Endothelial cell of umbilical vein (primary cell): ENCODE data around the gene NOP10. TPM values are rescaled to one million over a fixed set of nuclear protein-coding genes. Genes with fewer than 3 reads are reported as not detected.

ENCODE experiments used
- BruUV-seq: library from RNA; stranded (reverse); fragments of 400-500 nt; replicated peaks from 2 replicates; lab custom pipeline; 2021; lab: Mats Ljungman, UMichigan
- CTCF ChIA-PET: fragments of 300-600, 350-600 bp; sonication (Branson Sonifier 250); formaldehyde crosslinking; loops from one replicate; lab custom pipeline; 2021; ENCODE audit warnings: antibody characterized with exemption, inconsistent platforms; lab: Charles Lee
- POLR2A ChIA-PET: fragments of 300-600, 350-600 bp; sonication (Branson Sonifier 250); formaldehyde crosslinking; loops from one replicate; lab custom pipeline; 2021; ENCODE audit warnings: antibody characterized with exemption, inconsistent platforms; lab: Charles Lee
- DNase-seq: peaks from one replicate; pipeline ENCODE4 v3.0.0-alpha.2; 2011; ENCODE audit warnings: low read depth, low spot score
- FAIRE-seq: peaks from 2 replicates; lab custom pipeline; 2011; peaks lifted over from hg19 to GRCh38; lab: Jason Lieb, UNC
- H2AFZ ChIP-seq: 2 replicates; pipeline ENCODE4 v1.6.0; 2012; ENCODE audit warnings: low read depth, low read length, control low read depth, inconsistent platforms
- H3K27ac ChIP-seq: 2 replicates; pipeline ENCODE4 v1.5.1; 2011; ENCODE audit warnings: low read depth, mild to moderate bottlenecking, control low read depth, low read length, moderate library complexity; ENCODE audit not compliant: insufficient read depth
- H3K27me3 ChIP-seq, 2 experiments: 2 replicates each; pipeline versions ENCODE4 v1.6.0 to v1.6.1; 2011; ENCODE audit warnings: low read length in 2 of 2, mixed read lengths in 1 of 2; ENCODE audit not compliant: control insufficient read depth in 2 of 2, insufficient read depth in 2 of 2
- H3K36me3 ChIP-seq, 2 experiments: 2 replicates in 1 of 2; 3 replicates in 1 of 2; pipeline ENCODE4 v1.5.1; 2011; ENCODE audit warnings: low read length in 2 of 2, mild to moderate bottlenecking in 1 of 2, moderate library complexity in 1 of 2; ENCODE audit not compliant: control insufficient read depth in 2 of 2, insufficient read depth in 2 of 2; ENCODE audit errors: extremely low read depth in 1 of 2
- H3K4me1 ChIP-seq: 3 replicates; pipeline ENCODE4 v1.5.1; 2011; ENCODE audit warnings: mild to moderate bottlenecking, low read length; ENCODE audit not compliant: control insufficient read depth, insufficient read depth; ENCODE audit errors: extremely low read depth
- H3K4me2 ChIP-seq: 2 replicates; pipeline ENCODE4 v1.6.1; 2011; ENCODE audit warnings: low read length, control low read depth, mixed read lengths; ENCODE audit not compliant: insufficient read depth
- H3K4me3 ChIP-seq, 3 experiments: fragments of 200-600 bp in 1 of 3; sonication (generic), shearing (Covaris generic) in 1 of 3; replicated peaks in 1 of 3; 2 replicates each; pipeline ENCODE4 v1.5.1; 2011 to 2016; ENCODE audit warnings: control low read depth in 3 of 3, low read length in 3 of 3, mild to moderate bottlenecking in 2 of 3, inconsistent platforms in 1 of 3, low read depth in 1 of 3, moderate library complexity in 1 of 3; ENCODE audit not compliant: insufficient read depth in 1 of 3
- H3K79me2 ChIP-seq: 2 replicates; pipeline ENCODE4 v1.6.0; 2012; ENCODE audit warnings: low read length, inconsistent platforms; ENCODE audit not compliant: control insufficient read depth, insufficient read depth
- H3K9ac ChIP-seq: replicated peaks from 2 replicates; pipeline ENCODE3; 2011; ENCODE audit warnings: low read length, control low read depth; ENCODE audit not compliant: insufficient read depth; ENCODE audit errors: extremely low read depth
- H3K9me1 ChIP-seq: replicated peaks from 3 replicates; pipeline ENCODE4 v1.6.0; 2011; ENCODE audit warnings: mild to moderate bottlenecking, low read length; ENCODE audit not compliant: control insufficient read depth, insufficient read depth; ENCODE audit errors: extremely low read depth
- H3K9me3 ChIP-seq: replicated peaks from 2 replicates; pipeline ENCODE4 v1.5.1; 2012; ENCODE audit warnings: low read length, inconsistent platforms; ENCODE audit not compliant: control insufficient read depth, insufficient read depth
- H4K20me1 ChIP-seq: replicated peaks from 2 replicates; pipeline ENCODE3; 2011; ENCODE audit warnings: mild to moderate bottlenecking, low read length; ENCODE audit not compliant: control insufficient read depth, insufficient read depth; ENCODE audit errors: extremely low read depth
- CTCF ChIP-seq, 2 donors: IDR thresholded peaks; 1 replicate in 1 of 2; 2 replicates in 1 of 2; pipeline ENCODE4 v1.5.1; 2011; ENCODE audit warnings: low read length in 2 of 2, mild to moderate bottlenecking in 2 of 2, moderate library complexity in 2 of 2, control low read depth in 1 of 2, inconsistent platforms in 1 of 2, low read depth in 1 of 2; ENCODE audit not compliant: insufficient read depth in 1 of 2; ENCODE audit errors: extremely low read depth in 1 of 2
- FOS ChIP-seq: IDR thresholded peaks from 2 replicates; pipeline ENCODE4 v1.6.1; 2011; ENCODE audit warnings: mild to moderate bottlenecking, low read length, moderate library complexity, borderline replicate concordance; ENCODE audit not compliant: insufficient read depth
- JUN ChIP-seq: IDR thresholded peaks from 2 replicates; pipeline ENCODE4 v1.6.1; 2011; ENCODE audit warnings: borderline replicate concordance, low read depth; ENCODE audit not compliant: insufficient read length, insufficient read depth
- MAX ChIP-seq: IDR thresholded peaks from 2 replicates; pipeline ENCODE4 v1.6.1; 2011; ENCODE audit not compliant: insufficient read depth, insufficient read length
- MYC ChIP-seq: IDR thresholded peaks from one replicate; pipeline ENCODE4 v1.6.1; 2011; ENCODE audit warnings: mild to moderate bottlenecking, low read depth, low read length
- POLR2A ChIP-seq: IDR thresholded peaks from 2 replicates; pipeline ENCODE4 v1.6.1; 2012; ENCODE audit warnings: low read depth, mild to moderate bottlenecking, control low read depth, low read length
- POLR2AphosphoS5 ChIP-seq: IDR thresholded peaks from 2 replicates; pipeline ENCODE4 v1.6.1; 2012; ENCODE audit warnings: low read depth, mild to moderate bottlenecking, control low read depth, low read length, moderate library complexity; ENCODE audit not compliant: insufficient read depth
- dilution Hi-C: fragments of 300-500 bp; cut with MboI; formaldehyde crosslinking; loops from one replicate; pipeline ENCODE4 v1.15.0; 2019; ENCODE audit warnings: low sequenced_read_pairs; ENCODE audit not compliant: extremely low pct_ligation_motif_present
- intact Hi-C: fragments of 100-400 bp; cut with micrococcal nuclease; formaldehyde crosslinking; loops from one replicate; pipeline ENCODE4 v1.10.0; 2022
- polyA plus RNA-seq, 4 experiments: library from polyadenylated mRNA; depleted of rRNA in 3 of 4; stranded (reverse) in 3 of 4; unstranded in 1 of 4; fragments of >200 nt; gene quantifications; 2 replicates each; pipeline versions ENCODE4 v1.2.1 to v1.2.3, GENCODE V29; 2011 to 2012; ENCODE audit warnings: missing spikeins in 1 of 4
- total RNA-seq: library from RNA; stranded (reverse); gene quantifications from 2 replicates; pipeline ENCODE4 v1.2.3, GENCODE V29; 2021

Gene NOP10
- total and polyA plus RNA-seq, 2 donors (not counting 3 experiments of a cell fraction or from before 2014, with no cell fraction given), result 225 to 710 TPM

- Histone ChIP-seq H3K4me2 (no peak overlapping the region), H3K9me3 (no peaks in the 10 kb centered on the region), H3K9me1 (no peaks in the 10 kb centered on the region), H4K20me1 (no peaks in the 10 kb centered on the region), H3K4me1 (peaks cover 22% of the 10 kb centered on the region), H3K27ac (no peak overlapping the region), H3K79me2 (peaks cover 16% of the 10 kb centered on the region), H3K4me3 (no peak overlapping the region), H3K27me3 (no peaks in the 10 kb centered on the region), H3K36me3 (peaks cover 3 to 10% of the 10 kb centered on the region in 2 experiments), H3K9ac (no peak overlapping the region), H2AFZ (no peak overlapping the region)
- ChIA-PET POLR2A (no interaction called here), CTCF (no interaction called here)
- FAIRE-seq (no peak), DNase-seq (no peak)
- TF ChIP-seq FOS (no peak), CTCF (IDR thresholded peaks at IDR 0.05; ENCODE audit: extremely low read depth in 1 of 2, insufficient read depth in 1 of 2, low read depth in 1 of 2, low read length in 2 of 2) (no peak), MYC (no peak), POLR2A (no peak), MAX (no peak), POLR2AphosphoS5 (no peak), JUN (no peak)
- no TSS peak for BruUV-seq
- intact Hi-C loops (no loop called here), dilution Hi-C loops (no loop called here)
Observed at GRCh38 chr15:34364041-34364440, 21.1 kb upstream of the NOP10 start.
